Liver (tissue), 9 donors: ENCODE measurements around the gene ANKRD33. TPM values are rescaled to one million over a fixed set of nuclear protein-coding genes. Genes with fewer than 3 reads are reported as not detected.

ENCODE experiments used
- DNase-seq: peaks from one replicate; pipeline ENCODE4 v3.0.0-alpha.2; 2017; ENCODE audit warnings: low spot score
- H3K27ac ChIP-seq, 2 donors: one replicate each; pipeline ENCODE4 v1.7.0; 2013; ENCODE audit warnings: inconsistent platforms in 2 of 2, low read length in 2 of 2, control low read depth in 1 of 2, low read depth in 1 of 2, mild to moderate bottlenecking in 1 of 2
- H3K27me3 ChIP-seq, 4 donors: one replicate each; pipeline versions ENCODE4 v1.6.1 to v1.7.0; 2013; ENCODE audit warnings: low read length in 3 of 4, inconsistent platforms in 1 of 4, mild to moderate bottlenecking in 1 of 4, moderate library complexity in 1 of 4; ENCODE audit not compliant: control insufficient read depth in 4 of 4, insufficient read depth in 4 of 4
- H3K36me3 ChIP-seq, 4 donors: one replicate each; pipeline versions ENCODE4 v1.6.1 to v1.7.0; 2013; ENCODE audit warnings: low read length in 3 of 4, mild to moderate bottlenecking in 3 of 4, low read depth in 1 of 4, moderate library complexity in 1 of 4; ENCODE audit not compliant: control insufficient read depth in 4 of 4, insufficient read depth in 3 of 4
- H3K4me1 ChIP-seq, 4 donors: one replicate each; pipeline versions ENCODE4 v1.6.1 to v1.7.0; 2013; ENCODE audit warnings: low read length in 3 of 4, mild to moderate bottlenecking in 3 of 4, moderate library complexity in 1 of 4; ENCODE audit not compliant: control insufficient read depth in 4 of 4, insufficient read depth in 4 of 4
- H3K4me3 ChIP-seq, 3 donors: one replicate each; pipeline versions ENCODE4 v1.6.1 to v1.7.0; 2013; ENCODE audit warnings: low read length in 3 of 3, control low read depth in 1 of 3, low read depth in 1 of 3, mild to moderate bottlenecking in 1 of 3
- H3K9ac ChIP-seq, 2 donors: one replicate each; pipeline ENCODE4 v1.7.0; 2013; ENCODE audit warnings: low read length in 2 of 2, mild to moderate bottlenecking in 2 of 2, moderate library complexity in 2 of 2, control low read depth in 1 of 2, low read depth in 1 of 2
- H3K9me3 ChIP-seq, 4 donors: one replicate each; pipeline versions ENCODE4 v1.6.1 to v1.7.0; 2013; ENCODE audit warnings: low read length in 3 of 4; ENCODE audit not compliant: control insufficient read depth in 4 of 4
- ATF3 ChIP-seq: IDR thresholded peaks from 2 replicates; pipeline ENCODE4 v1.6.1; 2016; ENCODE audit warnings: antibody characterized with exemption
- CTCF ChIP-seq: fragments of 150-350 bp; IDR thresholded peaks from 2 replicates; pipeline ENCODE4 v1.5.1; 2017; ENCODE audit warnings: improper control_type of control experiment, low read depth, low read length; ENCODE audit not compliant: missing input control
- EGR1 ChIP-seq, 2 donors: IDR thresholded peaks; 2 replicates each; pipeline ENCODE4 v1.6.1; 2016 to 2018; ENCODE audit warnings: antibody characterized with exemption in 2 of 2, low read depth in 2 of 2
- FOXA1 ChIP-seq: IDR thresholded peaks from 2 replicates; pipeline ENCODE4 v1.6.1; 2016; ENCODE audit warnings: antibody characterized with exemption
- FOXA2 ChIP-seq: IDR thresholded peaks from 2 replicates; pipeline ENCODE4 v1.6.1; 2016; ENCODE audit warnings: antibody characterized with exemption
- GABPA ChIP-seq, 2 donors: IDR thresholded peaks in 1 of 2; conservative IDR thresholded peaks in 1 of 2; 2 replicates each; pipeline ENCODE4 v1.6.1; 2016; ENCODE audit warnings: antibody characterized with exemption in 2 of 2, mild to moderate bottlenecking in 1 of 2, moderate library complexity in 1 of 2
- HNF4A ChIP-seq, 2 donors: conservative IDR thresholded peaks; 2 replicates each; pipeline ENCODE4 v1.6.1; 2016; ENCODE audit warnings: antibody characterized with exemption in 2 of 2, mild to moderate bottlenecking in 2 of 2
- HNF4G ChIP-seq: IDR thresholded peaks from 2 replicates; pipeline ENCODE4 v1.6.1; 2016; ENCODE audit warnings: antibody characterized with exemption
- JUND ChIP-seq, 2 donors: IDR thresholded peaks; 2 replicates each; pipeline ENCODE4 v1.6.1; 2016; ENCODE audit warnings: antibody characterized with exemption in 2 of 2
- NR2F2 ChIP-seq: IDR thresholded peaks from 2 replicates; pipeline ENCODE4 v1.6.1; 2016; ENCODE audit warnings: antibody characterized with exemption
- RAD21 ChIP-seq, 2 donors: IDR thresholded peaks; 2 replicates each; pipeline ENCODE4 v1.6.1; 2016; ENCODE audit warnings: antibody characterized with exemption in 2 of 2, mild to moderate bottlenecking in 2 of 2
- REST ChIP-seq: IDR thresholded peaks from 2 replicates; pipeline ENCODE4 v1.6.1; 2016; ENCODE audit warnings: antibody characterized with exemption, mild to moderate bottlenecking
- RXRA ChIP-seq, 2 donors: IDR thresholded peaks; 2 replicates each; pipeline ENCODE4 v1.6.1; 2017 to 2018; ENCODE audit warnings: antibody characterized with exemption in 2 of 2, mild to moderate bottlenecking in 1 of 2
- SP1 ChIP-seq: IDR thresholded peaks from 2 replicates; pipeline ENCODE4 v1.6.1; 2018; ENCODE audit warnings: antibody characterized with exemption, mild to moderate bottlenecking
- TAF1 ChIP-seq: conservative IDR thresholded peaks from 2 replicates; pipeline ENCODE4 v1.6.1; 2016; ENCODE audit warnings: antibody characterized with exemption, mild to moderate bottlenecking
- YY1 ChIP-seq: IDR thresholded peaks from 2 replicates; pipeline ENCODE4 v1.6.1; 2016; ENCODE audit warnings: antibody characterized with exemption, mild to moderate bottlenecking
- ZBTB33 ChIP-seq: IDR thresholded peaks from 2 replicates; pipeline ENCODE4 v1.6.1; 2016; ENCODE audit warnings: antibody characterized with exemption
- WGBS: extraction: QIAGEN DNeasy Blood & Tissue Kit; methylation state at CpG from one replicate; pipeline ENCODE4 v1.1.7; 2013; 5-methylcytosine and 5-hydroxymethylcytosine counted together
- polyA plus RNA-seq, 2 donors: library from polyadenylated mRNA; stranded (reverse) in 1 of 2; unstranded in 1 of 2; fragments of 200-250 nt in 1 of 2; fragments of >200 nt in 1 of 2; fragmentation: Nextera tagmentation in 1 of 2; extraction: Ambion mirVana in 1 of 2; gene quantifications; one replicate each; pipeline versions ENCODE4 v1.2.1 to v1.2.3, GENCODE V29; 2013 to 2015
- total RNA-seq, 2 donors: library from RNA; depleted of rRNA; stranded (reverse); fragments of >200 nt; gene quantifications; one replicate each; pipeline ENCODE4 v1.2.3, GENCODE V29; 2014
- TF ChIP-seq, protein P1 (sequence below): IDR thresholded peaks from 2 replicates; pipeline ENCODE4 v1.6.1; 2016; ENCODE audit warnings: antibody characterized with exemption
- donor health status: healthy.
- donor health status: healthy.
- donor health status: healthy.
- donor health status: healthy.
- donor health status: healthy.

ANKRD33 gene
- total and polyA plus RNA-seq, 4 donors, result not detected

- Histone ChIP-seq H3K36me3 (no peaks in the 10 kb centered on the region), H3K4me1 (peaks cover 0 to 9% (median 5%) of the 10 kb centered on the region in 4 donors), H3K9me3 (no peaks in the 10 kb centered on the region), H3K4me3 (no peak overlapping the region), H3K27ac (no peak overlapping the region), H3K9ac (no peak overlapping the region), H3K27me3 (peaks cover 0 to 2% (median 0%) of the 10 kb centered on the region in 4 donors)
- TF ChIP-seq HNF4G (no peak), TAF1 (no peak), GABPA (IDR thresholded peaks at IDR 0.05 in 1 of 2, conservative IDR thresholded peaks at IDR 0.05 in 1 of 2) (no peak), JUND (IDR thresholded peaks at IDR 0.05) (no peak), FOXA2 (no peak), ATF3 (no peak), SP1 (no peak), YY1 (no peak), ZBTB33 (no peak), FOXA1 (no peak), CTCF (no peak), RAD21 (IDR thresholded peaks at IDR 0.05) (no peak), REST (no peak), NR2F2 (no peak), RXRA (IDR thresholded peaks at IDR 0.05) (no peak), EGR1 (IDR thresholded peaks at IDR 0.05; ENCODE audit: low read depth in 2 of 2) (no peak), HNF4A (conservative IDR thresholded peaks at IDR 0.05) (no peak)
- TF ChIP-seq, protein P1, sequence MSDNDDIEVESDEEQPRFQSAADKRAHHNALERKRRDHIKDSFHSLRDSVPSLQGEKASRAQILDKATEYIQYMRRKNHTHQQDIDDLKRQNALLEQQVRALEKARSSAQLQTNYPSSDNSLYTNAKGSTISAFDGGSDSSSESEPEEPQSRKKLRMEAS, result no peak
- 83% methylated on average over 6 of the region's 6 CpGs for WGBS
- DNase-seq, result no peak
Observed at GRCh38 chr12:51871126-51871525, 16.8 kb upstream of the ANKRD33 start.
